Breast epithelium (tissue), 3 donors: ENCODE results near the gene CCDC148.

Source experiments
- CTCF ChIP-seq, 3 donors: fragments of 450-650 bp; IDR thresholded peaks; one replicate each; pipeline ENCODE4 v1.5.1; 2016 to 2017; ENCODE audit warnings: antibody characterized with exemption in 3 of 3, mild to moderate bottlenecking in 3 of 3, moderate library complexity in 3 of 3
- POLR2A ChIP-seq: fragments of 450-650 bp; IDR thresholded peaks from one replicate; pipeline ENCODE4 v1.6.1; 2016; ENCODE audit warnings: antibody characterized with exemption, mild to moderate bottlenecking, moderate library complexity

- TF ChIP-seq POLR2A, result no peak
- no peak for TF ChIP-seq CTCF (IDR thresholded peaks at IDR 0.05)
Observed at GRCh38 chr2:158504088-158504487, 47.5 kb upstream of the CCDC148 start.
